ENCODE results near the gene PTGES. TPM values are rescaled to one million over a fixed set of nuclear protein-coding genes. Genes with fewer than 3 reads are reported as not detected.

Gene PTGES
- total RNA-seq, 1 donor from 2014 or later: 29.1 TPM

GRCh38 chr9:129712634-129713401, 40.0 kb downstream of the PTGES start:
- peaks cover 49% of the 10 kb centered on the region for H3K4me1 Mint-ChIP-seq (ENCODE audit: unreplicated experiment)
- H3K36me3 Mint-ChIP-seq: no peaks in the 10 kb centered on the region
- peaks cover 4% of the 10 kb centered on the region for H3K27me3 Mint-ChIP-seq
- H3K9me3 Mint-ChIP-seq: no peaks in the 10 kb centered on the region
- H3K4me3 Mint-ChIP-seq: peak overlapping the region; percentile 47
- DNase-seq (ENCODE audit: extremely low spot score, unreplicated experiment): no peak
- TF ChIP-seq CTCF (conservative IDR thresholded peaks at IDR 0.05): no peak
- peak overlapping the region; percentile 34 for H3K27ac Mint-ChIP-seq

GRCh38 chr9:129710169-129710453, 42.7 kb downstream of the PTGES start:
- no peak for DNase-seq (ENCODE audit: extremely low spot score, unreplicated experiment)
- no peaks in the 10 kb centered on the region for H3K36me3 Mint-ChIP-seq
- TF ChIP-seq CTCF (conservative IDR thresholded peaks at IDR 0.05): no peak
- no peaks in the 10 kb centered on the region for H3K9me3 Mint-ChIP-seq
- H3K4me3 Mint-ChIP-seq: no peak overlapping the region
- H3K27me3 Mint-ChIP-seq: no peaks in the 10 kb centered on the region
- no peak overlapping the region for H3K27ac Mint-ChIP-seq
- peaks cover 44% of the 10 kb centered on the region for H3K4me1 Mint-ChIP-seq (ENCODE audit: unreplicated experiment)

- no peak for DNase-seq (ENCODE audit: extremely low spot score, unreplicated experiment)
- H3K4me1 Mint-ChIP-seq (ENCODE audit: unreplicated experiment): peaks cover 39% of the 10 kb centered on the region
- no peak for TF ChIP-seq CTCF (conservative IDR thresholded peaks at IDR 0.05)
- no peak overlapping the region for H3K4me3 Mint-ChIP-seq
- H3K27ac Mint-ChIP-seq: no peak overlapping the region
- H3K27me3 Mint-ChIP-seq: no peaks in the 10 kb centered on the region
- H3K36me3 Mint-ChIP-seq: no peaks in the 10 kb centered on the region
- no peaks in the 10 kb centered on the region for H3K9me3 Mint-ChIP-seq
Measured at GRCh38 chr9:129709438-129710168, 43.2 kb downstream of the PTGES start.

GRCh38 chr9:129708793-129709192, 44.0 kb downstream of the PTGES start:
- Mint-ChIP-seq H3K9me3 (no peaks in the 10 kb centered on the region), H3K4me1 (ENCODE audit: unreplicated experiment) (peaks cover 45% of the 10 kb centered on the region), H3K4me3 (no peak overlapping the region), H3K27ac (no peak overlapping the region), H3K36me3 (no peaks in the 10 kb centered on the region), H3K27me3 (no peaks in the 10 kb centered on the region)
- no peak for DNase-seq (ENCODE audit: extremely low spot score, unreplicated experiment)
- no peak for TF ChIP-seq CTCF (conservative IDR thresholded peaks at IDR 0.05)

GRCh38 chr9:129704807-129705206, 48.0 kb downstream of the PTGES start:
- TF ChIP-seq CTCF (conservative IDR thresholded peaks at IDR 0.05): no peak
- Mint-ChIP-seq H3K4me1 (ENCODE audit: unreplicated experiment) (peaks cover 38% of the 10 kb centered on the region), H3K27me3 (peaks cover 15% of the 10 kb centered on the region), H3K9me3 (no peaks in the 10 kb centered on the region), H3K36me3 (no peaks in the 10 kb centered on the region), H3K4me3 (no peak overlapping the region), H3K27ac (no peak overlapping the region)
- DNase-seq (ENCODE audit: extremely low spot score, unreplicated experiment): no peak

Measured in type B pancreatic cell (in vitro differentiated cells).